ENCODE measurements around the gene FUT3.
"Not testable (repeated sequence)": the region's sequence is repeated elsewhere in the genome, so short reads cannot be mapped to it uniquely, and the experiment has no call there.

The FUT3 gene

GRCh38 chr19:5851302-5851701 lies at the start of gene FUT3:
Gene FUT3 (minus strand): TSS chr19:5851449.
- no peak for FAIRE-seq

GRCh38 chr19:5900976-5901375 lies 49.7 kb upstream of the FUT3 start:
- no peak for FAIRE-seq

GRCh38 chr19:5899728-5900526 lies 48.7 kb upstream of the FUT3 start:
- no peak for FAIRE-seq

GRCh38 chr19:5897189-5897969 lies 46.1 kb upstream of the FUT3 start:
- no peak for FAIRE-seq

DNA sequence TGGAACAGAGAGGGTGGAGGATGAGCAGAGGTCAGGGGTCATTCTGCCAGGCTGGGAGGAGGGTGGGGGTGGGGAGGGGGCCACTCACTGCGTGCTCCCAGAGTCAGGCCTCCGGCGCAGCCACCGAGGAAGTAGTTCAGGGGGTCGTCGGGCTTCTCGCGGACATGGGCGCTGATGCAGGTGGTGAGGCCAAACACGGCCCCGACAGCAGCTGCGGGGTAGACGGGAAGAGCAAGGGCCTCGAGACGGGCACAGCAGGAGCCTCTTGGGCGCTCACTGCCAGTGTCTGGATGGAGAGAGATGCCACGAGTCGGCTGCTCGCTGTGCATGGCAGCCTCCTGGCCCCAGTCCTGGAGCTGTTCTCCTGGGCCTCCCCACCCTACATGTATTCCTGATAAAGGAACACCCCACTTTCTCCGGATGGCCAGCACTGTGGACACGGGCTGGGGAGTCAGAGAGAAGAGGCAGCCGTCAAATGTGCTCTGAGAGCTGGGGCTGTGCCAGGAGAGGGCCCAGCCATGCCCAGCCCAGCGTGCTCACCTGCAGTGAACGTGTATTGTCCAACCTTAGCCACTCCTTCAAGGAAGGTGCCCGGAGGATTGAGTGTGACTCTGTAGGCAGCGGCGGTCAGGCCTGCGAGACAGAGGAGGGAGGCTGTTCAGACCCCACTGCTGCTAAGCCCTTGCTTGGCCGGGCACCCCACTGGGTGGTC lies 45.3 kb upstream of the FUT3 start:
- no peak for FAIRE-seq

GRCh38 chr19:5895890-5896289 lies 44.6 kb upstream of the FUT3 start:
- no peak for FAIRE-seq

GRCh38 chr19:5895409-5895808 lies 44.2 kb upstream of the FUT3 start:
- no peak for FAIRE-seq

GRCh38 chr19:5894704-5895349 lies 43.6 kb upstream of the FUT3 start:
- no peak for FAIRE-seq

- FAIRE-seq = no peak
Observed at GRCh38 chr19:5893907-5894703, 42.9 kb upstream of the FUT3 start.

DNA sequence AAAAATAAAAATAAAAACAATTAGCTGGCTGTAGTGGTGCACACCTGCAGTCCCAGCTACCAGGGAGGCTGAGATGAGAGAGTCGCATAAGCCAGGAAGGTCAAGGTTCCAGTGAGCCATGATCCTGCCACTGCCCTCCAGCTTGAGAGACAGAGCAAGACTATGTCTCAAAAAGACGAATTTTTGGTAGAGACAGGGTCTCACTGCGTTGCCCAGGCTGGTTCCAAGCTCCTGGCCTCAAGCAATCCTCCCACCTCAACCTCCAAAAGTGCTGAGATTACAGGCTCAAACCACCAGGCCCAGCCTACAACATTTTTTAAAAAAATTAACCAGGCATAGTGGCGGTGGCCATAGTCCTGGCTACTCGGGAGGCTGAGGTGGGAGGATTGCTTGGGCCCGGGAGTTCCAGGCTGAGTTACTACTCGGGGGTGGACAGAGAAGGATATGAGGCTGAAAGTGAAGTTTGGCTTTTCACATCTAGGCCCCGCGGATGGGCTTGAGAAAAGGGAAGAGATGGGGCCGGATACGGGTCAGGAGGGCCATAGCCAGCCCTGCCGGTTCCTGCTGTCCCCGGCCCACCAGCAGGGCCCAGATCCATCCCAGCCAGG lies 42.2 kb upstream of the FUT3 start:
- no peak for FAIRE-seq

GRCh38 chr19:5892772-5893275 lies 41.6 kb upstream of the FUT3 start:
- FAIRE-seq = no peak

DNA sequence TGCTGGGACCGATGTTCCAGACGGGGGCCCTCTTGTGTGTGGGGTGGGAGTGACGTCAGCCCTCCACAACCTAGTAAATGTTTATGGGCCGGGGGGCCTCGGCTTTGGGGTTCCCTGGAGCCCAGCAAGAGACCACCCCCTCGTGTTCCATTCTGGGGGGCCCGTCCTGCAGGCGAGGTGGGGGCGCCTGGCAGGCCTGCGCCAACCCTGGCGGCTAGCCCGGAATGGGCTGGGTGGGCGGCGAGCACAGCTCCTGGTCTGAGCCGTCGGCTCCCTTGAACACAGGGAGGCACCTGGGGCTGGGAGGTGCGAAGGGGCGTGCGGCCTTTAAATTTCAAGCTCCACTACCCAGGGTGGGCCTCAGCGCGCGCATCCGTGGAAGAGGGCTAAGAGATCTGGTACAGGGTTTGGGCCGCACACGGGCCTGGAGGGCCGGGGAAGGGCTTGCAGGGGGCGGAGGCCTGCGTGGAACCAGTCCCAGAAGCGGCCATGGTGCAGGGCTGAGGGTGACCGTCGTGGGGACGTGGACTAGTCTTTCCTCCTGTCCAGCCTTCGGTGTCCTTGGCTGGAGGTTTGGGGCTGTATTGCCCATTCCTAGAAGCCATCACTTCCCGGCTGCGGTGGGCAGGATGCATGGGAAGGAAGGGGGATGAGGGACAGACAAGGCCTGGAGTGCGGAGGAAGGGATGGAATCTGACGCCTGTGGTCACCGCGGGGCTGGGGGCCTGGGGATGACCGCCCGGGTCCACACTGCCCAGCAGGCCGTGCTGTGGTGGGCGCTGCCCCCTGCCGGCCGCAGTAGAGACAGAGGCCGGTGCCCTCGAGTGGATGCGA lies 40.9 kb upstream of the FUT3 start:
- FAIRE-seq = no peak

- FAIRE-seq = no peak
Observed at GRCh38 chr19:5891572-5891937, 40.3 kb upstream of the FUT3 start.

- FAIRE-seq = no peak
Observed at GRCh38 chr19:5890099-5890498, 38.9 kb upstream of the FUT3 start.

- no peak for FAIRE-seq
Observed at GRCh38 chr19:5889288-5889971, 38.2 kb upstream of the FUT3 start.

GRCh38 chr19:5884065-5884811 lies 33.0 kb upstream of the FUT3 start:
- FAIRE-seq = not testable (repeated sequence)

DNA sequence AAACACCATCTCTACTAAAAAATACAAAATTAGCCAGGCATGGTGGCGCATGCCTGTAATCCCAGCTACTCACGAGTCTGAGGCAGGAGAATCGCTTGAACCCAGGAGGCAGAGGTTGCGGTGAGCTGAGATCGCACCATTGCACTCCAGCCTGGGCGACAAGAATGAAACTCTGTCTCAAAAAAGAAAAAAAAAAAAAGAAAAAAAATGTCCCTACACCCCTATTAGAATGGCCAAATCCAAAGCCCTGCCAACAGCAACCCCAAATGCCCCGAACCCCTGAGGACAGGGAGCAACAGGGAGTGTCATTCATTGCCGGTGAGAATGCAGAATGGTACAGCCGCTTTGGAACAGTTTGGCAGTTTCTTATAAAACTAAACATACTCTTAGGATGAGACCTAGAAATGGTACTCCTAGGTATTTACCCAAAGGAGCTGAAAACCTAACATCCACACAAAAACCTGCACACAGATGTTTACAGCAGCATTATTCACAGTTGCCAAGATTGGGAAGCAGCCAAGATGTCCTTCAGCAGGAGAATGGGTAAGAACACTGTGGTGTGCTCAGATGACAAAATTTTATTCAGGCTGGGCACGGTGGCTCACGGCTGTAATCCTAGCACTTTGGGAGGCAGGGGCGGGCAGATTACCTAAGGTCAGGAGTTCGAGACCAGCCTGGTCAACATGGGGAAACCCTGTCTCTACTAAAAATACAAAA lies 32.1 kb upstream of the FUT3 start:
- FAIRE-seq = not testable (repeated sequence)

GRCh38 chr19:5882421-5882968 lies 31.2 kb upstream of the FUT3 start:
- no peak for FAIRE-seq

Measured in endometrium (tissue), 2 donors.